Upper lobe of left lung (tissue), 6 donors: ENCODE results near the gene LDAH. TPM values are rescaled to one million over a fixed set of nuclear protein-coding genes. Genes with fewer than 3 reads are reported as not detected.

Source experiments
- ATAC-seq, 2 donors: fragments of 200-7000 bp; cut with Tn5 transposase; one replicate each; pipeline ENCODE4 v1.9.1; 2022; ENCODE audit warnings: mild to moderate bottlenecking in 2 of 2, moderate library complexity in 2 of 2; ENCODE audit not compliant: low FRiP score in 2 of 2
- DNase-seq, 2 donors: peaks; one replicate each; pipeline ENCODE4 v3.0.0-alpha.2; 2019 to 2020
- H3K27ac ChIP-seq, 4 donors: fragments of 200-600 bp; sonication (generic); one replicate each; pipeline ENCODE4 v1.5.1; 2016 to 2019
- H3K27me3 ChIP-seq, 4 donors: fragments of 200-600 bp; sonication (generic); one replicate each; pipeline ENCODE4 v1.5.1; 2017 to 2019
- H3K36me3 ChIP-seq, 4 donors: fragments of 200-600 bp; sonication (generic); one replicate each; pipeline ENCODE4 v1.5.1; 2016 to 2019
- H3K4me1 ChIP-seq, 4 donors: fragments of 200-600 bp; sonication (generic); one replicate each; pipeline ENCODE4 v1.5.1; 2018 to 2019
- H3K4me3 ChIP-seq, 4 donors: fragments of 200-600 bp; sonication (generic); one replicate each; pipeline ENCODE4 v1.5.1; 2017 to 2019; ENCODE audit warnings: mild to moderate bottlenecking in 2 of 4, moderate library complexity in 1 of 4
- H3K9me3 ChIP-seq, 4 donors: fragments of 200-600 bp; sonication (generic); one replicate each; pipeline ENCODE4 v1.5.1; 2018 to 2019
- EP300 ChIP-seq, 4 donors: sonication (generic); formaldehyde crosslinking; IDR thresholded peaks; one replicate each; pipeline ENCODE4 v1.5.1; 2017; ENCODE audit warnings: antibody characterized with exemption in 4 of 4, control low read depth in 2 of 4
- POLR2A ChIP-seq, 4 donors: fragments of 450-650 bp; IDR thresholded peaks; one replicate each; pipeline ENCODE4 v1.5.1; 2016 to 2017; ENCODE audit warnings: antibody characterized with exemption in 4 of 4, mild to moderate bottlenecking in 2 of 4
- POLR2AphosphoS5 ChIP-seq, 2 donors: sonication (generic); formaldehyde crosslinking; IDR thresholded peaks; one replicate each; pipeline ENCODE4 v1.5.1; 2017; ENCODE audit warnings: antibody characterized with exemption in 2 of 2
- WGBS, 2 donors: methylation state at CpG; one replicate each; pipeline ENCODE4 v1.1.5; 2017 to 2018; 5-methylcytosine and 5-hydroxymethylcytosine counted together
- total RNA-seq, 6 donors: library from RNA; depleted of rRNA in 4 of 6; stranded (reverse); fragments of >200 nt in 4 of 6; gene quantifications; one replicate each; pipeline versions ENCODE4 v1.1.0 to v1.2.1, GENCODE V29; 2016 to 2021
- TF ChIP-seq, protein P1 (sequence below), 6 experiments: fragments of 450-650 bp in 4 of 6; fragments of 200-600 bp in 2 of 6; sonication (generic) in 2 of 6; IDR thresholded peaks; one replicate each; pipeline ENCODE4 v1.5.1; 2016 to 2019; ENCODE audit warnings: antibody characterized with exemption in 6 of 6
- donor health status: DM: no; HTN: no; CAD: no; lungs with moderate emphysema.
- donor health status: DM: no; HTN: yes; CAD: no; lungs with severe emphysema.

The LDAH gene
- total RNA-seq, 6 donors from 2014 or later, result 7.3 to 18.9 (median 13.0) TPM

DNA sequence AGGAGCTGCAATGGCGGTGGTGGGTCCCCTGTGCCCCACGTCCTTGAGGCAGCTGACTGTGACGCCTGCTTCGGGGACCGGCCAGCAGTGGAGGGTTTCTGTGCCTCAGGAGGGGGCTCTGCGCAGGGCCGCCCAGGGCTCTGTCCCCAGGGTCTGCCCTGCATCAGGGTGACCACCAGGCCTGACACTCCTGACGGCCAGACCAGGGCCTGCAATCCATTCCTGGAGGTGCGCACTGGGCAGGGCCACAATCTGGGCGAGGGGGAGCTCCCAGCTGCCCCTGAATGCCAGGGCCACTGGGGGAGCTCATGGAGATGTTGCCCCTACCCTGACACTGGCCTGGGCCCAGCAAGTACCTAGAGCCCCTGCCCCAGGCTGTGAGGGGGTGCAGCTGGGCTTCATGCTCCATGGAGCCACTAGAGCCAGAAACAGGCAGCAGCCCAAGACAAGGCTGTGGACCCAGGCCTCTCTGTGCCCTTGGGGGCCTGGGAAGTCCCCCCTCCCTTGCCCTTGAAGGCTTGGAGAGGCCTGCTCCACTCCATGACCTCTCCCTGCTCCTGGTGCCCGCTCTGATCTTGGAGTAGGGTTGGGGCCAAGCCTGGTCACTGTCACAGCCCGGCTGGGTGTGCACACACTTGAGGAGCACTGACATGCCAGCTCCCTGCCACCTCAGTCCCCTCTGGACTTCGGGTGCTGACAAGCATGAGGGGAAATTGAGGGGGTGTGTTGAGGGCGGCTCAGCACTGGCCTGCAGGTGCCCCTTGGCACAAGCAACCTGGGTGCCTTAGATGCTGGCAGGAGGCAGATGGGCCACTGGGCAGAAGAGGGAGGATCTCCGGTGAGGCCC is 55.9 kb downstream of the LDAH start:
- TF ChIP-seq POLR2A (IDR thresholded peaks at IDR 0.05), result no peak
- no peak for TF ChIP-seq POLR2AphosphoS5 (IDR thresholded peaks at IDR 0.05)
- no peak for TF ChIP-seq EP300 (IDR thresholded peaks at IDR 0.05)
- TF ChIP-seq, protein P1, sequence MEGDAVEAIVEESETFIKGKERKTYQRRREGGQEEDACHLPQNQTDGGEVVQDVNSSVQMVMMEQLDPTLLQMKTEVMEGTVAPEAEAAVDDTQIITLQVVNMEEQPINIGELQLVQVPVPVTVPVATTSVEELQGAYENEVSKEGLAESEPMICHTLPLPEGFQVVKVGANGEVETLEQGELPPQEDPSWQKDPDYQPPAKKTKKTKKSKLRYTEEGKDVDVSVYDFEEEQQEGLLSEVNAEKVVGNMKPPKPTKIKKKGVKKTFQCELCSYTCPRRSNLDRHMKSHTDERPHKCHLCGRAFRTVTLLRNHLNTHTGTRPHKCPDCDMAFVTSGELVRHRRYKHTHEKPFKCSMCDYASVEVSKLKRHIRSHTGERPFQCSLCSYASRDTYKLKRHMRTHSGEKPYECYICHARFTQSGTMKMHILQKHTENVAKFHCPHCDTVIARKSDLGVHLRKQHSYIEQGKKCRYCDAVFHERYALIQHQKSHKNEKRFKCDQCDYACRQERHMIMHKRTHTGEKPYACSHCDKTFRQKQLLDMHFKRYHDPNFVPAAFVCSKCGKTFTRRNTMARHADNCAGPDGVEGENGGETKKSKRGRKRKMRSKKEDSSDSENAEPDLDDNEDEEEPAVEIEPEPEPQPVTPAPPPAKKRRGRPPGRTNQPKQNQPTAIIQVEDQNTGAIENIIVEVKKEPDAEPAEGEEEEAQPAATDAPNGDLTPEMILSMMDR (IDR thresholded peaks at IDR 0.05), result no peak
- no peak overlapping the region for H3K27ac ChIP-seq
- WGBS, 2 donors, result 71 to 98% methylated on average over 4 to 13 of the region's 15 CpGs
- no peaks in the 10 kb centered on the region for H3K4me1 ChIP-seq
- H3K9me3 ChIP-seq, result no peaks in the 10 kb centered on the region
- peak; percentile 14 to 66 for ATAC-seq
- peaks cover 0 to 8% (median 2%) of the 10 kb centered on the region in 4 donors for H3K36me3 ChIP-seq
- peak in 1 of 2 donors; percentile 49 for DNase-seq
- no peaks in the 10 kb centered on the region for H3K27me3 ChIP-seq
- no peak overlapping the region for H3K4me3 ChIP-seq

DNA sequence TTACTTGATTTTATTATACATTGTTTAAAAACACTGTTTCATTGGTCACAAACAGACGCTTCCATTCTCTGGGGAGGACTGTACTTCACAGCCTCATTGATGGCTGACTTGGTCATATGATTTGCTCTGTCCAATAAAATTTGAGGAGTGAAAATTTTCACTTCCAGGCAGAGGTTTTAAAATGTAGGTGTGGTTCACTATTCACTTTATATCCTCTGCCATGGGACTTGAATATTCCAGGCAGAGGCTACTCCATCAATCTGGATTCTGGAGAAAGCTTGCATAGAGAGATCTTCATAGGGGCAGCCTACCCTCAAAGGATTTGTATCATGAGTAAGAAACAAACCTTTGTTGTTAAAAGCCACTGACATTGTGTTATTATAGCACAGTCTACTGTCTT is 56.7 kb downstream of the LDAH start:
- TF ChIP-seq POLR2A (IDR thresholded peaks at IDR 0.05) (no peak), EP300 (IDR thresholded peaks at IDR 0.05) (no peak), POLR2AphosphoS5 (IDR thresholded peaks at IDR 0.05) (no peak)
- TF ChIP-seq, protein P1 (IDR thresholded peaks at IDR 0.05), result no peak
- H3K9me3 ChIP-seq, result no peaks in the 10 kb centered on the region
- DNase-seq (no peak), ATAC-seq (no peak)
- no peaks in the 10 kb centered on the region for H3K4me1 ChIP-seq
- no peak overlapping the region for H3K4me3 ChIP-seq
- H3K27ac ChIP-seq, result no peak overlapping the region
- no peaks in the 10 kb centered on the region for H3K27me3 ChIP-seq
- WGBS, 2 donors, result 86 to 100% methylated on average over 1 of the region's 1 CpG
- peaks cover 0 to 8% (median 2%) of the 10 kb centered on the region in 4 donors for H3K36me3 ChIP-seq

DNA sequence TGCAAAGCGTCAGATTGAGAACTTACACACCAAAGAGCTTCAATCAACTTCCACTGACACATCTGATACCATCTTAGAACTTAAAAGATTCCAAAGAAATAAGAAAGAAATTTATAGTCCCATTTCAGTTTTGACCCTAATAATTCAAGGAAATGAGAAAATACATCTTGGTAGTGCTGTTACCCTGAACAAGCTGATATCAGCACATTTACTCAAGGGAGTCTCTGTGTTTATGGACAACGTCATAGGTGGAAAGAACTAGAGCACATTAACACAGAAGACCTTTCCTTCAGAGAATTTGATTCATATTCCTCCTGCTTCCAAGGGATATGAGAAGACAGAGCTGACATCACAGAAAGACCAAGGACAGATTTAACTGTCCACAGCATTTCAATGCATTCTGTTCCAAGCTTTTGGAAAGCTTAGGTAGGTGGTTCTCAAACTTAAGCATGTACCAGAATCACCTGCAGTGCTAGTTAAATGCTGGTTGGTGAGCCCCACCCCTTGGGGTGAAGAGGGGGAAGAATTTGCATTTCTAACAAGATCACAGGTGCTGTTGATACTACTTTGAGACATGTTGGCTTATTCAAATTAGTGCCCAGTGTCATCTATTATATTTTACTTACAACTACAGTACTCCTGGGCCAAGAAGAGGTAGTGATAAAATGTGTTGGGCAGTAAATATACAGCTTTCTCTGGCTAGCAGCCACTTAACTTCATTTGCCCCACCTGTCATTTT is 59.8 kb downstream of the LDAH start:
- TF ChIP-seq POLR2AphosphoS5 (IDR thresholded peaks at IDR 0.05) (no peak), POLR2A (IDR thresholded peaks at IDR 0.05) (no peak), EP300 (IDR thresholded peaks at IDR 0.05) (no peak)
- TF ChIP-seq, protein P1 (IDR thresholded peaks at IDR 0.05), result no peak
- H3K27me3 ChIP-seq, result no peaks in the 10 kb centered on the region
- no peaks in the 10 kb centered on the region for H3K9me3 ChIP-seq
- no peak overlapping the region for H3K4me3 ChIP-seq
- no peak overlapping the region for H3K27ac ChIP-seq
- WGBS, 2 donors, result 83 to 94% methylated on average over 2 of the region's 2 CpGs
- peaks cover 0 to 8% (median 3%) of the 10 kb centered on the region in 4 donors for H3K36me3 ChIP-seq
- ATAC-seq (no peak), DNase-seq (no peak)
- no peaks in the 10 kb centered on the region for H3K4me1 ChIP-seq

DNA sequence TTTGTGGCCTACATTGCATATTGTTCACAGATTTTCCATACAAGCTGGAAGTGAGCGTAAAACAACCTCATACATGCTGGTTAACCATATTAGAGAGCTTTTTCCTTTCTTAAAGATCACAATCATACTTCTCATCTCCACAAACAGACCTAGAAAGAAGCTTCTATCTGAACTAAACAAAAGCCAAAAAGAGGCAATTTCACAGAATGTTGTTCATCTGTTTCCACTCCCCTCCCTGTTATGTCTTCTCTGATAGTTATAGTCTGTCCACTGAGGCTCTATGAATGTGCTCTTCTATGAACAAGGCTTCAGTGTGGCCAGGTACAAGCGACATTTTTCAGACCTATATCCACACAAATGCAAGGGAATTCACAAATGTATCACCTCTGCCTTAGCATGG is 63.4 kb downstream of the LDAH start:
- WGBS, 2 donors, result 93 to 97% methylated on average over 2 of the region's 2 CpGs
- Histone ChIP-seq H3K4me1 (no peaks in the 10 kb centered on the region), H3K9me3 (no peaks in the 10 kb centered on the region), H3K36me3 (peaks cover 0 to 3% (median 0%) of the 10 kb centered on the region in 4 donors), H3K27me3 (no peaks in the 10 kb centered on the region), H3K4me3 (no peak overlapping the region), H3K27ac (no peak overlapping the region)
- TF ChIP-seq POLR2A (IDR thresholded peaks at IDR 0.05) (no peak), POLR2AphosphoS5 (IDR thresholded peaks at IDR 0.05) (no peak), EP300 (IDR thresholded peaks at IDR 0.05) (no peak)
- TF ChIP-seq, protein P1 (IDR thresholded peaks at IDR 0.05), result no peak
- DNase-seq (no peak), ATAC-seq (no peak)
